Stomach smooth muscle (tissue), 2 donors: ENCODE measurements around the gene RSKR.
A peak's percentile ranks its signal among the peaks of the same experiment; 100 is the strongest.

ENCODE experiments used
- H3K27ac ChIP-seq: one replicate; pipeline ENCODE4 v1.7.0; 2013; ENCODE audit warnings: mild to moderate bottlenecking, low read length, inconsistent platforms
- H3K27me3 ChIP-seq, 2 donors: one replicate each; pipeline ENCODE4 v1.7.0; 2013; ENCODE audit warnings: low read length in 2 of 2; ENCODE audit not compliant: insufficient read depth in 2 of 2, control insufficient read depth in 1 of 2
- H3K36me3 ChIP-seq, 2 donors: one replicate each; pipeline ENCODE4 v1.7.0; 2013; ENCODE audit warnings: low read length in 2 of 2; ENCODE audit not compliant: control insufficient read depth in 2 of 2, insufficient read depth in 2 of 2
- H3K4me1 ChIP-seq: one replicate; pipeline ENCODE4 v1.7.0; 2013; ENCODE audit warnings: low read length; ENCODE audit not compliant: control insufficient read depth, insufficient read depth
- H3K4me3 ChIP-seq, 2 donors: one replicate each; pipeline ENCODE4 v1.7.0; 2013; ENCODE audit warnings: low read length in 2 of 2
- H3K9ac ChIP-seq, 2 donors: one replicate each; pipeline ENCODE4 v1.7.0; 2013; ENCODE audit warnings: low read length in 2 of 2, mild to moderate bottlenecking in 1 of 2
- H3K9me3 ChIP-seq, 2 donors: one replicate each; pipeline ENCODE4 v1.7.0; 2013; ENCODE audit warnings: low read length in 2 of 2; ENCODE audit not compliant: control insufficient read depth in 2 of 2
- donor health status: healthy.
- donor health status: Pancreatic carcinoma.

The RSKR gene

DNA sequence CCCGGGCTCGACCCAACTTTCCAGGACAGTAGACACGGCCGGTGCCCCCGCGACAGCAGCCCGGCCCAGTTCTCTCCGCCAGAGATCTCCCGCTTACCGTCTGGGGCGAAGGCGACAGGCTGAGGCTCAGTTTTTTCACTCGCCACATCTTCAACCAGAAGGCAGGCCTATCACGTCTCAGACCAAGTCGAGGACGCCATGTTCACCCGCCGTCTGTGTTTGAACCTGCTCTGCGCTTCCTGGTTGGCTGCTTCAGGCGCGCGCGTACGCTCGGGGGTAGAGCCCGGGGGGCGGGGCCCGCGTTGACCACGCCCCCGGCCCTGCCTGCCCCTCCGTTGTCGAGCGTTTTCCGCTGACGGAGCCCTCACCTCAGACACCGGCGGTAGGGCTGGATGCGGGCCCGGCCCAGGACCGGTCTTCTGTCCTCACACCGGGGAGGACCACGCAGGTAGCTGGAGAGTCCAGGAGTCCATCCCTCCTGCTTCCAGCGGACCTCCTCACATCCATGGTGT lies 15.1 kb downstream of the RSKR start, which contains the start of gene SPAG5:
SPAG5 (minus strand) TSS at position 227 of the 512 bp plus-strand sequence; CDS start at position 148, 79 bp downstream.
- Histone ChIP-seq H3K9me3 (no peaks in the 10 kb centered on the region), H3K27ac (peak within 1 kb of the TSS; percentile 91), H3K4me3 (peak within 1 kb of the TSS; percentile 90 to 93), H3K36me3 (no peaks in the 10 kb centered on the region), H3K9ac (peak within 1 kb of the TSS; percentile 94 to 95), H3K27me3 (no peaks in the 10 kb centered on the region), H3K4me1 (peaks cover 19% of the 10 kb centered on the region)

GRCh38 chr17:28598389-28598788 lies 15.6 kb downstream of the RSKR start:
- peaks cover 19% of the 10 kb centered on the region for H3K4me1 ChIP-seq
- no peaks in the 10 kb centered on the region for H3K27me3 ChIP-seq
- no peaks in the 10 kb centered on the region for H3K9me3 ChIP-seq
- no peaks in the 10 kb centered on the region for H3K36me3 ChIP-seq
- peak overlapping the region; percentile 90 to 93 for H3K4me3 ChIP-seq
- peak overlapping the region; percentile 51 to 66 for H3K9ac ChIP-seq
- no peak overlapping the region for H3K27ac ChIP-seq

- Histone ChIP-seq H3K27me3 (no peaks in the 10 kb centered on the region), H3K4me1 (peaks cover 19% of the 10 kb centered on the region), H3K9me3 (no peaks in the 10 kb centered on the region), H3K9ac (peak overlapping the region in 1 of 2 donors; percentile 66), H3K27ac (no peak overlapping the region), H3K36me3 (no peaks in the 10 kb centered on the region), H3K4me3 (no peak overlapping the region)
Measured at GRCh38 chr17:28597606-28598383, 16.2 kb downstream of the RSKR start.

DNA sequence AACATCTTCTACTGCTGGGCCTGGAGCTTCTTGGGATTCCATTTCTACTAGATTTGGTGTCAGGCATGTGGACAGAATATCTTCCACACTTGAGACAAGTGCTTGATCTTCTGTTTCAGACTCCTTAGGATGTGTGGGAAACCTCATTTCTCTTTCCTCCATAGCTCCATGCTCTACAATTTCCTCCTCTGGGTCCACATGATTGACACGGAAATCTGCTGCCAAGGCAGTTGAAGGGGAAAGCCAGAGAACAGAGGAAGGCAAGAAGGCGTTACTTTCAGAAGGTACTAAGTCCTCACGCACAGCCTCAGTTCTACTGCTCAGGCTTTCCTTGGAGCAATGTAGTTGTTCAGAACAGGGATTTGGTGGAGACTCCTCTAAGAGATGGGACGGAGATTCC lies 21.7 kb downstream of the RSKR start:
- Histone ChIP-seq H3K9me3 (no peaks in the 10 kb centered on the region), H3K27ac (no peak overlapping the region), H3K4me3 (no peak overlapping the region), H3K9ac (no peak overlapping the region), H3K27me3 (no peaks in the 10 kb centered on the region), H3K36me3 (peaks cover 0 to 3% of the 10 kb centered on the region in 2 donors), H3K4me1 (no peaks in the 10 kb centered on the region)

GRCh38 chr17:28585851-28586250 lies 28.1 kb downstream of the RSKR start:
- Histone ChIP-seq H3K4me3 (no peak overlapping the region), H3K36me3 (peaks cover 4 to 6% of the 10 kb centered on the region in 2 donors), H3K9ac (no peak overlapping the region)

DNA sequence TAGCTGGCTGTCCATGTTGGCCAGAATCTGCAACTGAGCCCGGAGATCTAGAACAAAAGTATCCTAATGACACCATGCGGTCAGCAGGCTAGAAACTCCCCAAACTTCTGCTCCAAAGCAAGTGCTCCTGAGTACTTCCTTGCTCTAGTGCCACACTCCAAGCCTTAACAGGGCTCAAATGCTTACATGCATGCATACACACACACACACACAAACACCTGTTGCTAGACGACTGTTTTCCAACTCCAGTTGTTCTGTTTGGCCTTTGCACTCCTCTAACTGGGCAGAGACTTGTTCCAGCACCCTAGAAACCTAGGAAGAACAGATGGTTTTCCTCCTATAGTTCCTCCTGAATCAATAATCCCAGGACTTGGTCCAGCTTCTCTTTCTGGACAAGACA lies 29.6 kb downstream of the RSKR start:
- Histone ChIP-seq H3K4me1 (no peaks in the 10 kb centered on the region), H3K4me3 (no peak overlapping the region), H3K27me3 (no peaks in the 10 kb centered on the region), H3K27ac (no peak overlapping the region), H3K9me3 (no peaks in the 10 kb centered on the region), H3K36me3 (peaks cover 4 to 6% of the 10 kb centered on the region in 2 donors), H3K9ac (no peak overlapping the region)

More at GRCh38 chr17:28585851-28586250, 28.1 kb downstream of the RSKR start:
- H3K27me3 ChIP-seq = no peaks in the 10 kb centered on the region
- no peaks in the 10 kb centered on the region for H3K9me3 ChIP-seq
- H3K27ac ChIP-seq = no peak overlapping the region
- H3K4me1 ChIP-seq = no peaks in the 10 kb centered on the region

- Histone ChIP-seq H3K36me3 (peaks cover 4 to 6% of the 10 kb centered on the region in 2 donors), H3K4me1 (no peaks in the 10 kb centered on the region), H3K4me3 (no peak overlapping the region)
Measured at GRCh38 chr17:28582513-28582912, 31.5 kb downstream of the RSKR start.

GRCh38 chr17:28580959-28581358 lies 33.0 kb downstream of the RSKR start:
- Histone ChIP-seq H3K9ac (no peak overlapping the region), H3K36me3 (peaks cover 4 to 6% of the 10 kb centered on the region in 2 donors), H3K4me3 (no peak overlapping the region), H3K9me3 (no peaks in the 10 kb centered on the region), H3K27me3 (no peaks in the 10 kb centered on the region), H3K27ac (no peak overlapping the region), H3K4me1 (peaks cover 9% of the 10 kb centered on the region)

More at GRCh38 chr17:28582513-28582912, 31.5 kb downstream of the RSKR start:
- no peak overlapping the region for H3K9ac ChIP-seq
- no peak overlapping the region for H3K27ac ChIP-seq
- H3K9me3 ChIP-seq = no peaks in the 10 kb centered on the region
- H3K27me3 ChIP-seq = no peaks in the 10 kb centered on the region

GRCh38 chr17:28579526-28579925 lies 34.5 kb downstream of the RSKR start:
- no peaks in the 10 kb centered on the region for H3K27me3 ChIP-seq
- no peak overlapping the region for H3K4me3 ChIP-seq
- no peak overlapping the region for H3K9ac ChIP-seq
- H3K36me3 ChIP-seq = peaks cover 4 to 6% of the 10 kb centered on the region in 2 donors
- H3K9me3 ChIP-seq = no peaks in the 10 kb centered on the region
- H3K27ac ChIP-seq = no peak overlapping the region
- H3K4me1 ChIP-seq = peaks cover 13% of the 10 kb centered on the region

- Histone ChIP-seq H3K27ac (no peak overlapping the region), H3K4me1 (peaks cover 13% of the 10 kb centered on the region), H3K9ac (no peak overlapping the region), H3K4me3 (no peak overlapping the region), H3K36me3 (peaks cover 0 to 2% of the 10 kb centered on the region in 2 donors), H3K27me3 (no peaks in the 10 kb centered on the region), H3K9me3 (no peaks in the 10 kb centered on the region)
Measured at GRCh38 chr17:28578246-28579195, 35.5 kb downstream of the RSKR start.
